ENCODE data around the gene ARHGAP24.

ARHGAP24 gene

DNA sequence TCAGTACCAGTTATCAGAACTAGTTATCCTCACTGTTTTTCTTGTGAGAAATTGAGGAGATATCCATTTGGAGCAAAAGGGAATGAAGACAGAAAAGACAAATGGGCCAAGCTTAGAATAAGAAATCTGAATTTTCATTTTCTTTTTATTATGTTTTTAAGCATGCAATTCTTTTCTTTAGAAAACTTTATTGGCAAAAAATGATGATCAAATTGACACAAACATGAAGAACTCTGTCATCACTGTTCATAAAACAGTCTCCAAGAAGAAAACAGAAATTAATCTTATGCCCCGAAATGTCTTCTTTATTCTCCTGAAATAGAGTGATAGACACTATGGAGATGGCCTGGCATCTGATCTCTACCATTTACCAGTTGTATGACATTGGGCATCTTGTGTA lies 139.0 kb downstream of the ARHGAP24 start:
- TF ChIP-seq, protein P1, sequence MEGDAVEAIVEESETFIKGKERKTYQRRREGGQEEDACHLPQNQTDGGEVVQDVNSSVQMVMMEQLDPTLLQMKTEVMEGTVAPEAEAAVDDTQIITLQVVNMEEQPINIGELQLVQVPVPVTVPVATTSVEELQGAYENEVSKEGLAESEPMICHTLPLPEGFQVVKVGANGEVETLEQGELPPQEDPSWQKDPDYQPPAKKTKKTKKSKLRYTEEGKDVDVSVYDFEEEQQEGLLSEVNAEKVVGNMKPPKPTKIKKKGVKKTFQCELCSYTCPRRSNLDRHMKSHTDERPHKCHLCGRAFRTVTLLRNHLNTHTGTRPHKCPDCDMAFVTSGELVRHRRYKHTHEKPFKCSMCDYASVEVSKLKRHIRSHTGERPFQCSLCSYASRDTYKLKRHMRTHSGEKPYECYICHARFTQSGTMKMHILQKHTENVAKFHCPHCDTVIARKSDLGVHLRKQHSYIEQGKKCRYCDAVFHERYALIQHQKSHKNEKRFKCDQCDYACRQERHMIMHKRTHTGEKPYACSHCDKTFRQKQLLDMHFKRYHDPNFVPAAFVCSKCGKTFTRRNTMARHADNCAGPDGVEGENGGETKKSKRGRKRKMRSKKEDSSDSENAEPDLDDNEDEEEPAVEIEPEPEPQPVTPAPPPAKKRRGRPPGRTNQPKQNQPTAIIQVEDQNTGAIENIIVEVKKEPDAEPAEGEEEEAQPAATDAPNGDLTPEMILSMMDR (IDR thresholded peaks at IDR 0.05; ENCODE audit: unreplicated experiment in 3 of 3), result no peak
- no peaks in the 10 kb centered on the region for H3K27me3 Mint-ChIP-seq (ENCODE audit: low read depth)

DNA sequence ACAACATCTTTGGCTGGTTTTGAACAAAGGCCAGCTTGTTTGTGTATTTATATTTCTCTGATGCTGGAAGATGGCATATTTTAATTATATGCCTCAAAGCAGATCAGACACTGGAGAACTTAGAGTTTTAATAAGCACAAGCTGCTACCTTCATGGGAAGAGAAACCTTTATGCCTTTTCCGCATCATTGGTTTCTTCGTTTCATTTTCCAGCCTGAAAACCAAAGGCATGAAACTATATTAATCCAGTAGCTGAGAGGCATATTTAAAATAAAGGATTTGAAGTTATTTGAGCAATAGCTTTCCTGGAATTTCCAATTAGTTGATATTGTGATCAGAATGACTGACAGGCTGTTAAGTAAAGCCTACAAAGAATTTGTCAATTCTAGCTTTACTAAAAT lies 141.0 kb downstream of the ARHGAP24 start:
- Mint-ChIP-seq H3K9me3 (peaks cover 2% of the 10 kb centered on the region), H3K4me1 (no peaks in the 10 kb centered on the region), H3K27ac (no peak overlapping the region), H3K4me3 (no peak overlapping the region), H3K27me3 (ENCODE audit: low read depth) (no peaks in the 10 kb centered on the region), H3K36me3 (ENCODE audit: low read depth) (no peaks in the 10 kb centered on the region)
- TF ChIP-seq, protein P1 (IDR thresholded peaks at IDR 0.05; ENCODE audit: unreplicated experiment in 3 of 3), result no peak

More for the DNA sequence above, 139.0 kb downstream of the ARHGAP24 start:
- Mint-ChIP-seq H3K4me1 (no peaks in the 10 kb centered on the region), H3K36me3 (ENCODE audit: low read depth) (no peaks in the 10 kb centered on the region), H3K4me3 (no peak overlapping the region), H3K27ac (no peak overlapping the region), H3K9me3 (no peaks in the 10 kb centered on the region)

DNA sequence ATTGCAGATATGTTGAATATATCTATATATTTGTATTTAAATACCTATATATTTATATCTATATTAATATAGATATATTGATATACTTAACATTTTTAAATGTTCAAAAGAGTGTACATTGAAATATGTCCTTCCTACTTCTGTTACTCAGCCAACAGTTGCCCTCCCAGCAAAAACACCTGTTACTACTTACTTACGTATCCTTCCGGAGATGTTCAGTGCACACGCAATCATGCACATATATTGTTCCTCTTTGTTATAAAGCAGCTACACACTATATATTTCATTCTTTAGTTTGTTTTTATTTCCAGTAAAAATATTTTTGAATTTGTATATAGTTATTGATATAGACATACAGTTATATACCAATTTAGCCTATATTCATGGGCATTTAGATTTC lies 142.3 kb downstream of the ARHGAP24 start:
- Mint-ChIP-seq H3K9me3 (peaks cover 5% of the 10 kb centered on the region), H3K27me3 (ENCODE audit: low read depth) (no peaks in the 10 kb centered on the region), H3K36me3 (ENCODE audit: low read depth) (no peaks in the 10 kb centered on the region), H3K27ac (no peak overlapping the region), H3K4me3 (no peak overlapping the region), H3K4me1 (no peaks in the 10 kb centered on the region)
- TF ChIP-seq, protein P1 (IDR thresholded peaks at IDR 0.05; ENCODE audit: unreplicated experiment in 3 of 3), result no peak

DNA sequence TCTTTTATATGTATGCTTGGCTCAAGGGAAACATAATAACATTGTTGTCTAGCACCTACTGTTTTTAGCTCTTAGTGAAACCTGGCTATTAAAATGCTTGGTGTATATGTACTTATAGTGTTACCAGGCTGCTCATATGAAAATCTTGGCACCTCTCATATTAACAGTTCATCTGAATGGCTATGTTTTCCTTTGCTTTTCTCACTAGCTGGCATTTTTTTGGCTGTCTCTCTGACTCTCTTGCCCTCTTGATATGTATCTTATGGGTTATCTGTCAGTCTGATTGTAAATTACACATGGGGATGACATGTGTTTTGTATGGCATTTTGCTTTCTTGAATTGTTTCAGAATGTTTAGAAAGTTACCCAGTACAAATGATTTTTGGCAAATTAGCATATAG lies 158.0 kb downstream of the ARHGAP24 start:
- TF ChIP-seq, protein P1 (IDR thresholded peaks at IDR 0.05; ENCODE audit: unreplicated experiment in 3 of 3), result no peak
- peaks cover 7% of the 10 kb centered on the region for H3K36me3 Mint-ChIP-seq (ENCODE audit: low read depth)
- H3K9me3 Mint-ChIP-seq, result peaks cover 19% of the 10 kb centered on the region
- H3K4me3 Mint-ChIP-seq, result no peak overlapping the region
- no peaks in the 10 kb centered on the region for H3K27me3 Mint-ChIP-seq (ENCODE audit: low read depth)
- no peak overlapping the region for H3K27ac Mint-ChIP-seq
- peaks cover 6% of the 10 kb centered on the region for H3K4me1 Mint-ChIP-seq

DNA sequence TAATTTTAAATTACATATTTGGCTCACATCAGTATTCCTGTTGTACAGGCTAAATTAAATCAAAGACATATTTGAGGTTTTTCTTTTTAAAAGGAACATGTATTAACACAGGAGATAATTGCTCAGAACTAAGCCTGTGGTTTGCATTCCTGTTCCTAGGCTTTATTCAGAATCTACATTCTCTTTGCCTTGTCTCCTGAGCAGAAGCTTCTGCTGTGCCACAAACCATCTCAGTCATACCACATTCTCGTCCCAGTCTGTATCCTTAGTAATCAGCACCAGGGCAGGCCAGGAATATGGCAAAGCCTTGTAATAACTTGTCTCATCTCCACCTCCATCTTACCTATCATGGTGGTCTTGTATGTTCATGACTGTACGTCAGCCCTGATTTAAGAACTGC lies 162.8 kb downstream of the ARHGAP24 start:
- Mint-ChIP-seq H3K36me3 (ENCODE audit: low read depth) (no peaks in the 10 kb centered on the region), H3K9me3 (no peaks in the 10 kb centered on the region), H3K4me3 (no peak overlapping the region), H3K27ac (no peak overlapping the region), H3K4me1 (peaks cover 5% of the 10 kb centered on the region), H3K27me3 (ENCODE audit: low read depth) (no peaks in the 10 kb centered on the region)
- TF ChIP-seq, protein P1 (IDR thresholded peaks at IDR 0.05; ENCODE audit: unreplicated experiment in 3 of 3), result no peak

DNA sequence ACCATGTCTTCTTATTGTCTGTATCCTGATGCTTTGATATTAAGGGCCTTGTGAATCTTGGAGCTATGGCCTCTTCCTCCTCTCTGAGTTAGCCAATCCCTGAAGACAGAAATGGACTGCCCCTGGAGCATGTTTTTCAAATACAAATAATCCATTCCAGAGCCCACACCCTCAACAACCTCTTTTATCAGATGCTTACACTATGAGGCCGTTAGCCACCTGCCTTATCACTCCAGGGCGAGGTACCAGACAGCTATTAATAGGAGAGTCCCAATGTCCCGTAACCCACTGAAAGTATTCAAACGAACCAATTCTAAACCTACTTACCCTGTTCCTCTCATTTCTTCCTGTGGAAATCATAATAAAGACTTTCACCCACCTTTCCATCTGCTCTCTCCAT lies 165.0 kb downstream of the ARHGAP24 start:
- H3K4me3 Mint-ChIP-seq, result no peak overlapping the region
- H3K9me3 Mint-ChIP-seq, result no peaks in the 10 kb centered on the region
- H3K4me1 Mint-ChIP-seq, result no peaks in the 10 kb centered on the region
- H3K36me3 Mint-ChIP-seq (ENCODE audit: low read depth), result no peaks in the 10 kb centered on the region
- no peaks in the 10 kb centered on the region for H3K27me3 Mint-ChIP-seq (ENCODE audit: low read depth)
- H3K27ac Mint-ChIP-seq, result no peak overlapping the region
- TF ChIP-seq, protein P1 (IDR thresholded peaks at IDR 0.05; ENCODE audit: unreplicated experiment in 3 of 3), result no peak
